A549 (cell line): Measurements from ENCODE around the gene AP2A2.

Experiments used
- EHF ChIP-seq: fragments of 250-450 bp; sonication (Bioruptor Pico); IDR thresholded peaks from 2 replicates; pipeline ENCODE4 v1.5.0; 2020; ENCODE audit warnings: mild to moderate bottlenecking
- TF ChIP-seq, protein P1 (sequence below): fragments of >200 bp; sonication (Bioruptor Twin); formaldehyde crosslinking; IDR thresholded peaks from 3 replicates; pipeline ENCODE4 v1.5.1; 2016

DNA sequence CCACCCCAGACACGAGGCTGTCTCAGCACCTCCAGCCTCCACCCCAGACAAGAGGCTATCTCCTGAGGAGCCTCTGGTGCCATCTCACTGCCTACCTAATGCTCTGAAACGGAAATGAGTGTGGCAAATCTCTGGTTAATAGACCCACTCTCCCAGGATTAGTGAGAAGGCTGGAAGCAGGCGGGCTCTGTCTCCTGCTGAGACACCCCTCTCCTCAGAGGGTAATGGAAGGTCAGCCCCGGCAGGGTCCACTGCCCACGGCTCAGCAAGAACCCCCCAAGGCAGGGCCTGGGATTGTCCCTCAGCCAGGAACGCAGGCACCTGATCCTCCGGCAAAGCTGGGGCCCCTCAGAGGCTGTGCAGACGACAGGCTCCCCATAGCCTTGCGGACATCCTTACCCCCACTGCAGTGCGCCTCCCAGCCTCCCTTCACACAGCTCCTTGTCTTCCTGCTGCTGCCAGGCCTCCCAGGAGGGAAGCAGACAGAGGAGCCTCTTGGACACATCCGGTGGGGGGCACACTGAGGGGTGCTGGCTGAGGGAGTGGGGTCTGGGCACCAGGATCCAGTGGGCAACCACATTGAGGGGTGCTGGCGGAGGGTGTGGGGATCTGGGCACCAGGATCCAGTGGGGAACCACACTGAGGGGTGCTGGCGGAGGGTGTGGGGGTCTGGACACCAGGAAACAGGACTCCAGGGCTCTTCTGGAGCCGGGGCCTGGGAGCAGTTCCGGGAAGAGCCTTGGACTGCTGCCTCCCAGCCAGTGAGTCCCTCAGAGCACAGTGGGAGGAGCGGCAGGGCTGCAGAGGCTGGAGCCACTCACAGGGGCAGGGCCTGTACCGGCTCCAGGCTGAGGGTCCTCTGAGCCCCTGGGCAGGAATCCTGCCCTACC lies 28.2 kb upstream of the AP2A2 start:
- TF ChIP-seq EHF: no peak
- TF ChIP-seq, protein P1, sequence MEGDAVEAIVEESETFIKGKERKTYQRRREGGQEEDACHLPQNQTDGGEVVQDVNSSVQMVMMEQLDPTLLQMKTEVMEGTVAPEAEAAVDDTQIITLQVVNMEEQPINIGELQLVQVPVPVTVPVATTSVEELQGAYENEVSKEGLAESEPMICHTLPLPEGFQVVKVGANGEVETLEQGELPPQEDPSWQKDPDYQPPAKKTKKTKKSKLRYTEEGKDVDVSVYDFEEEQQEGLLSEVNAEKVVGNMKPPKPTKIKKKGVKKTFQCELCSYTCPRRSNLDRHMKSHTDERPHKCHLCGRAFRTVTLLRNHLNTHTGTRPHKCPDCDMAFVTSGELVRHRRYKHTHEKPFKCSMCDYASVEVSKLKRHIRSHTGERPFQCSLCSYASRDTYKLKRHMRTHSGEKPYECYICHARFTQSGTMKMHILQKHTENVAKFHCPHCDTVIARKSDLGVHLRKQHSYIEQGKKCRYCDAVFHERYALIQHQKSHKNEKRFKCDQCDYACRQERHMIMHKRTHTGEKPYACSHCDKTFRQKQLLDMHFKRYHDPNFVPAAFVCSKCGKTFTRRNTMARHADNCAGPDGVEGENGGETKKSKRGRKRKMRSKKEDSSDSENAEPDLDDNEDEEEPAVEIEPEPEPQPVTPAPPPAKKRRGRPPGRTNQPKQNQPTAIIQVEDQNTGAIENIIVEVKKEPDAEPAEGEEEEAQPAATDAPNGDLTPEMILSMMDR: no peak
